DLD1 (cell line): Measurements from ENCODE around the gene ZNF217.
"Not testable (repeated sequence)": the region's sequence is repeated elsewhere in the genome, so short reads cannot be mapped to it uniquely, and the experiment has no call there.

ENCODE experiments used
- in situ Hi-C: cut with HindIII; loops from 2 replicates; pipeline ENCODE4 v1.10.0; 2017; ENCODE audit warnings: low sequenced_read_pairs

ZNF217 gene

GRCh38 chr20:53593466-53594007, at the start of gene ZNF217:
Gene ZNF217 (minus strand): TSS chr20:53593839. CDS start chr20:53582826, 11,013 bp downstream.
- in situ Hi-C loops, result not testable (repeated sequence)

GRCh38 chr20:53643031-53643832, 49.6 kb upstream of the ZNF217 start:
- in situ Hi-C loops, result no loop called here

- in situ Hi-C loops, result no loop called here
Measured at GRCh38 chr20:53642196-53643030, 48.8 kb upstream of the ZNF217 start.

- in situ Hi-C loops, result no loop called here
Measured at GRCh38 chr20:53639647-53640440, 46.2 kb upstream of the ZNF217 start.

GRCh38 chr20:53639128-53639527, 45.5 kb upstream of the ZNF217 start:
- in situ Hi-C loops, result no loop called here

DNA sequence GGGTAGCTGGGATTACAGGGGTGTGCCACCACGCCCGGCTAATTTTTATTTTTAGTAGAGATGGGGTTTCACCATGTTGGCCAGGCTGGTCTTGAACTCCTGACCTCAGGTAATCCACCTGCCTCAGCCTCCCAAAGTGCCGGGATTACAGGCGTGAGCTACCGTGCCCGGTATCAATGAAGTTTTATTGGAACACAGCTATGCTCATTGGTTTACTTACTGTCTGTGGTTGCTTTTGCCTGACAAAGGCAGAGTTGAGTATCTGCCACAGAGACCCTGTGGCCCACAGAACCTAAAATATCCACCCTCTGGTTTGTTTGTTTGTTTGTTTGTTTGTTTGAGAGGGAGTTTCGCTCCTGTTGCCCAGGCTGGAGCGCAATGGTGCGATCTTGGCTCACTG, 43.7 kb upstream of the ZNF217 start:
- in situ Hi-C loops, result not testable (repeated sequence)

- in situ Hi-C loops, result no loop called here
Measured at GRCh38 chr20:53636540-53637097, 43.0 kb upstream of the ZNF217 start.

GRCh38 chr20:53635221-53635620, 41.6 kb upstream of the ZNF217 start:
- in situ Hi-C loops, result no loop called here

- in situ Hi-C loops, result no loop called here
Measured at GRCh38 chr20:53631909-53632662, 38.4 kb upstream of the ZNF217 start.

DNA sequence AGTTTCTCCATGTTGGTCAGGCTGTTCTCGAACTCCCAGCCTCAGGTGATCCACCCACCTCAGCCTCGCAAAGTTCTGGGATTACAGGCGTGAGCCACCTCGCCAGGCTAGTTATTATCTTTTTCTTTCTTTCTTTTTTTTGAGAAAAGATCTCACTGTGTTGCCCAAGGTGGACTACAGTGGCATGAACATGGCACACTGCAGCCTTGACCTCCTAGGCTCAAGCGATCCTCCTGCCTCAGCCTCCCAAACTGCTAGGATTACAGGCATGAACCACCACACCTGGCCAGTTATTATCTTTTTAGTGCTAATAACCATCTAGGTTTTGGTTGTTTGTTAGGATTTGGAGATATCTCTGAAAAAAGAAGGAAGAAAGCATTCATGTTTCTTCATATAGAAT, 35.8 kb upstream of the ZNF217 start:
- in situ Hi-C loops, result no loop called here

- in situ Hi-C loops, result not testable (repeated sequence)
Measured at GRCh38 chr20:53628758-53629157, 35.1 kb upstream of the ZNF217 start.

- in situ Hi-C loops, result no loop called here
Measured at GRCh38 chr20:53628076-53628475, 34.4 kb upstream of the ZNF217 start.

DNA sequence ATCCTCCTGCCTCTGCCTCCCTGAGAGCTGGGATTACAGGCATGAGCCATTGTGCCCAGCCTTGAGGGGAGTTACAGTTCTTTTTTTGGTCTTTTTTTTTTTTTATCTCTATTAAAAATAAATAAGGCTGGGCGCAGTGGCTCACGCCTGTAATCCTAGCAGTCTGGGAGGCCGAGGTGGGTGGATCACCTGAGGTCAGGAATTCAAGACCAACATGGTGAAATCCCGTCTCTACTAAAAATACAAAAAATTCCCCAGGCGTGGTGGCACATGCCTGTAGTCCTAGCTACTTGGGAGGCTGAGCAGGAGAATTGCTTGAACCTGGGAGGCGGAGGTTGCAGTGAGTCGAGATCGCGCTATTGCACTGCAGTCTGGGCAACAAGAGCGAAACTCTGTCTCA, 33.4 kb upstream of the ZNF217 start:
- in situ Hi-C loops, result not testable (repeated sequence)

- in situ Hi-C loops, result no loop called here
Measured at GRCh38 chr20:53626584-53626983, 32.9 kb upstream of the ZNF217 start.

DNA sequence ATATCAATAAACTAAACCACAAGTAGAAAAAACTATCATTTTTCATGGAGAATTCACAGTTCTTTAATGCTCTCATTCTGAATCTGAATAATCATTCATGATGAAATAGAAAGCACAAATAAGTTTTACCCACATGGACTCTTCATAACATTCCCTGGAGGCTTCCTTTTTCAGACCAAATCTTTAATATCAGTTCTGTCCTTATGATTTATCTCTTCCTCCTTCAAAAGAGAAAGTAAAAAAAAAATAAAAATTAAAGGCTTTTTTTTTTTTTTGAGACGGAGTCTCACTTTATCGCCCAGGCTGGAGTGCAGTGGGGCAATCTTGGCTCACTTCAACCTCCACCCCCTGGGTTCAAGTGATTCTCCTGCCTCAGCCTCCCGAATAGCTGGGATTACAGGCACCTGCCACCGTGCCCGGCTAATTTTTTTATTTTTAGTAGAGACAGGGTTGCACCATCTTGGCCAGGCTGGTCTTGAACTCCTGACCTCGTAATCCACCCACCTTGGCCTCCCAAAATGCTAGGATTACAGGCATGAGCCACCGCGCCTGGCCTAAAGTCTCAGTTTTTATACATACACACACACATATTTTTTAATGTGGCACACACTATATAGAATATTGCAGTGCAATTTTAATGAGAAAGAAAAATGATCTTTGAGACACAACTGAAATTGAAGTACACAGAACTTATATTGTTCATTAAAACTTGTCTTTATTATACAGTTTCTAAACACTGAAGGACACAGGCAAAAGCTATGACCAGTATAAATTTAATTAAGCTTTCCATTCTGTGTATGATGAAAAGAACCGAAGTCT, 31.9 kb upstream of the ZNF217 start:
- in situ Hi-C loops, result no loop called here

- in situ Hi-C loops, result loop anchor here (25.0 kb wide), 1 partner anchor 287 kb away; no protein-coding TSS in a partner anchor
Measured at GRCh38 chr20:53624927-53625250, 31.2 kb upstream of the ZNF217 start.

- in situ Hi-C loops, result loop anchor here (25.0 kb wide), 1 partner anchor 289 kb away; no protein-coding TSS in a partner anchor
Measured at GRCh38 chr20:53623454-53624211, 30.0 kb upstream of the ZNF217 start.

DNA sequence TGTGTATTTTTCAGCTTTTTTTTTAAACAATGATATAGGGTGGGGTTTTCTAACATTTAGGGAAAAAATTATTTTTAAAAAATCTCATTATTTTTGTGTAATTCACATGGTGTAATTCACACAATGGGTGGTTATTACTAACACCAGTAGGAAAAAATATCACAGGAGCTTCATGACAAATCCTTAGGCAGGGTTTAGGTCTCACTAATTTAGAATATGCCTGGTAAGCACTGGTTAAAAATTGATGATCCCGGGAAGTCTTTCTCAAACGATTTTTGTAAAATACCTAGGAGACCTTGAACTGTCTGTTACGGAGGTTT, 29.5 kb upstream of the ZNF217 start:
- in situ Hi-C loops, result loop anchor here (25.0 kb wide), 1 partner anchor 289 kb away; no protein-coding TSS in a partner anchor
